CD4-positive, alpha-beta T cell treated with Interleukin-15 for 4 hours (primary cell): ENCODE measurements around the gene LIMS2.

Experiments used
- DNase-seq: peaks from one replicate; pipeline ENCODE4 v3.0.0-alpha.2; 2020; ENCODE audit warnings: low spot score

LIMS2 gene

GRCh38 chr2:127674241-127675209 is 805 bp downstream of the LIMS2 start:
- no peak for DNase-seq

GRCh38 chr2:127673291-127674069 is 1.9 kb downstream of the LIMS2 start:
- no peak for DNase-seq

- DNase-seq = no peak
Observed at GRCh38 chr2:127672341-127673224, 2.7 kb downstream of the LIMS2 start.

- DNase-seq = no peak
Observed at GRCh38 chr2:127671557-127672302, 3.6 kb downstream of the LIMS2 start.

- no peak for DNase-seq
Observed at GRCh38 chr2:127670957-127671290, 4.4 kb downstream of the LIMS2 start.

- DNase-seq = no peak
Observed at GRCh38 chr2:127670055-127670956, 5.0 kb downstream of the LIMS2 start.

- DNase-seq = no peak
Observed at GRCh38 chr2:127669056-127669455, 6.3 kb downstream of the LIMS2 start.

GRCh38 chr2:127665267-127665893 is 9.9 kb downstream of the LIMS2 start:
- DNase-seq = no peak

GRCh38 chr2:127664895-127665225 is 10.5 kb downstream of the LIMS2 start:
- no peak for DNase-seq

GRCh38 chr2:127664065-127664894 is 11.1 kb downstream of the LIMS2 start:
- no peak for DNase-seq

- no peak for DNase-seq
Observed at GRCh38 chr2:127663566-127664064, 11.7 kb downstream of the LIMS2 start.

GRCh38 chr2:127662937-127663565 is 12.3 kb downstream of the LIMS2 start:
- no peak for DNase-seq

GRCh38 chr2:127661949-127662510 is 13.3 kb downstream of the LIMS2 start:
- no peak for DNase-seq

GRCh38 chr2:127661072-127661649 is 14.2 kb downstream of the LIMS2 start:
- no peak for DNase-seq

GRCh38 chr2:127660291-127660578 is 15.1 kb downstream of the LIMS2 start:
- DNase-seq = no peak

GRCh38 chr2:127659408-127660290 is 15.7 kb downstream of the LIMS2 start:
- no peak for DNase-seq
